Measurements from ENCODE around the gene ALDH7A1. TPM values are rescaled to one million over a fixed set of nuclear protein-coding genes. Genes with fewer than 3 reads are reported as not detected.
"Not testable (repeated sequence)": the region's sequence is repeated elsewhere in the genome, so short reads cannot be mapped to it uniquely, and the experiment has no call there.

ALDH7A1 gene
- total RNA-seq, 8 experiments from 2014 or later = 8.7 to 106 (median 32.0) TPM

DNA sequence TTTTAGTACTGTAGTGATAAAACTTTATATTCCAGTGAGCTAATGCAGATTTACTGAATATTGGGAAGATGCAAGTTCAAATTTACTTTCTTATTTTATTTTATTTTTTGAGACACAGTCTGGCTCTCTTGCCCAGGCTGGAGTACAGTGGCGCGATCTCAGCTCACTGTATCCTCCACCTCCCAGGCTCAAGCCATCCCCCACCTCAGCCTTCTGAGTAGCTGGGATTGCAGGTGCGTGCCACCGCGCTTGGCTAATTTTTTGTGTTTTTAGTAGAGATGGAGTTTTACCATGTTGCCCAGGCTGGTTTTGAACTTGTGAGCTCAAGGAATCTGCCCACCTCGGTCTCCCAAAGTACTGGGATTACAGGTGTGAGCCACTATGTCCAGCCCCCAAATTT lies 15.6 kb upstream of the ALDH7A1 start:
- no peak for ATAC-seq (replicated peaks in 6 of 8)
- 80 to 100% (median 98%) methylated on average over 1 to 6 of the region's 6 CpGs; no CpG with 5 or more reads in 1 of the 10 experiments for WGBS, 10 experiments
- in situ Hi-C loops (cut with MboI; ENCODE audit: low pct_unique_long_range_greater_than_20kb in 2 of 9, low sequenced_read_pairs in 9 of 9, unreplicated experiment in 9 of 9) = no loop called here

GRCh38 chr5:126610160-126610559 lies 15.1 kb upstream of the ALDH7A1 start:
- no peak overlapping the region for H3K4me3 ChIP-seq
- WGBS, 10 experiments = 93 to 100% (median 100%) methylated on average over 1 to 2 of the region's 2 CpGs; no CpG with 5 or more reads in 2 of the 10 experiments
- peaks cover 11 to 14% of the 10 kb centered on the region in 2 donors for H3K4me1 ChIP-seq (replicated peaks in 1 of 2)
- in situ Hi-C loops (cut with MboI; ENCODE audit: low pct_unique_long_range_greater_than_20kb in 2 of 9, low sequenced_read_pairs in 9 of 9, unreplicated experiment in 9 of 9) = no loop called here
- ATAC-seq (replicated peaks in 6 of 8) = no peak
- no peak overlapping the region for H3K27ac ChIP-seq

More for the DNA sequence above, 15.6 kb upstream of the ALDH7A1 start:
- H3K27ac ChIP-seq = no peak overlapping the region
- H3K4me1 ChIP-seq (replicated peaks in 1 of 2) = peaks cover 7 to 9% of the 10 kb centered on the region in 2 donors
- no peak overlapping the region for H3K4me3 ChIP-seq

- WGBS, 10 experiments = 33 to 100% (median 91%) methylated on average over 1 to 5 of the region's 5 CpGs
- in situ Hi-C loops (cut with MboI; ENCODE audit: low pct_unique_long_range_greater_than_20kb in 2 of 9, low sequenced_read_pairs in 9 of 9, unreplicated experiment in 9 of 9) = no loop called here
- no peak for ATAC-seq (replicated peaks in 6 of 8)
- Histone ChIP-seq H3K27ac (no peak overlapping the region), H3K4me1 (replicated peaks in 1 of 2) (peaks cover 23 to 28% of the 10 kb centered on the region in 2 donors), H3K4me3 (no peak overlapping the region)
Measured at GRCh38 chr5:126605525-126605924, 10.5 kb upstream of the ALDH7A1 start.

GRCh38 chr5:126603402-126603991 lies 8.5 kb upstream of the ALDH7A1 start:
- ATAC-seq (replicated peaks in 6 of 8) = no peak
- Histone ChIP-seq H3K27ac (no peak overlapping the region), H3K4me1 (replicated peaks in 1 of 2) (peaks cover 28 to 32% of the 10 kb centered on the region in 2 donors), H3K4me3 (no peak overlapping the region)
- in situ Hi-C loops (cut with MboI; ENCODE audit: low pct_unique_long_range_greater_than_20kb in 2 of 9, low sequenced_read_pairs in 9 of 9, unreplicated experiment in 9 of 9) = no loop called here
- 43 to 97% (median 78%) methylated on average over 3 to 6 of the region's 6 CpGs for WGBS, 10 experiments

DNA sequence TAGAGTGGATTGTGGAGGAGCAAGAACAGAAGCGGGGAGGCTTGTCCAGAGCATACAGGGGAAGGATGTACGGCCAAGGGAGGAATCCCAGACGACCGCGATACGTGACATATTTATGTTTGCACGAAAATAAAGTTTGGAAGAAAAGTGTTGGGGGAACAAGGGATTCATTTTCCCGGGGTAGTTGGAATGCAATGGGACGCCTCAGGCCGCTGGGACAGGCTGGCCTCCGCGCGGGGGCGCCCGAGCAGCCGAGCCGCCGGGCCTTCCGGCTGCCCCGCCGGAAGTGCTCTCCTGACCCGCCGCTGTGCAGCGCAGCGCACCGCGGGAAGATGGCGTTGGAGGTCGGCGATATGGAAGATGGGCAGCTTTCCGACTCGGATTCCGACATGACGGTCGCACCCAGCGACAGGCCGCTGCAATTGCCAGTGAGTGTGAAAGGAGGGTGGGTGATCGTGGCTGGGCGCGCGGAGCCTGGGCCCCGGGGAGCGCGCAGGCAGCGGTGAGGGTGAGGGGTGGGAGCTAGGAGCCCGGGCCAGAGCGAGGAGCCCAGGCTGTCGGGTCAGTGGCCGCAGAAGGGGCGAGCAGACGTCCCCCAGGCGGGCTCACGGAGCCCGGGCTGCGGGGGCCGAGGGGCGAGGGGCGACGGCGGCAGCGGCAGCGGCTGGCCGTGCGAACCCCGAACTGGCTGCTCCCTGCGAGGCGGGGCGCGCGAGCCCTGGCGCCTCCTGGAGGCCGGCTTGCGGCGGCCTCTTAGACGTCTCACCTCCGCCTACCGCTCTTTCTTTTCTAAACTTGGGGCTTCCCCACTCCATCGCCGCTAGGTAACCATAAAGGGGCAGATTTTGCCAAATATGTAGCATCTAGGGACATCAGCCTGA lies 5.9 kb upstream of the ALDH7A1 start, which contains the start of gene PHAX:
PHAX (plus strand) TSS at position 317 of the 881 bp plus-strand sequence; CDS start at position 333, 16 bp downstream.
- peak within 1 kb of the TSS; percentile 63 to 99 (median 97) for H3K4me3 ChIP-seq
- in situ Hi-C loops (cut with MboI; ENCODE audit: low pct_unique_long_range_greater_than_20kb in 2 of 9, low sequenced_read_pairs in 9 of 9, unreplicated experiment in 9 of 9) = no loop called here
- 0 to 14% (median 0%) methylated on average over 1 to 21 of the region's 79 CpGs; no CpG with 5 or more reads in 4 of the 10 experiments for WGBS, 10 experiments
- peak within 1 kb of the TSS; percentile 94 to 97 for H3K27ac ChIP-seq
- H3K4me1 ChIP-seq (replicated peaks in 1 of 2) = peaks cover 20 to 27% of the 10 kb centered on the region in 2 donors
- ATAC-seq (replicated peaks in 6 of 8) = peak; percentile 97 to 99 (median 99)

DNA sequence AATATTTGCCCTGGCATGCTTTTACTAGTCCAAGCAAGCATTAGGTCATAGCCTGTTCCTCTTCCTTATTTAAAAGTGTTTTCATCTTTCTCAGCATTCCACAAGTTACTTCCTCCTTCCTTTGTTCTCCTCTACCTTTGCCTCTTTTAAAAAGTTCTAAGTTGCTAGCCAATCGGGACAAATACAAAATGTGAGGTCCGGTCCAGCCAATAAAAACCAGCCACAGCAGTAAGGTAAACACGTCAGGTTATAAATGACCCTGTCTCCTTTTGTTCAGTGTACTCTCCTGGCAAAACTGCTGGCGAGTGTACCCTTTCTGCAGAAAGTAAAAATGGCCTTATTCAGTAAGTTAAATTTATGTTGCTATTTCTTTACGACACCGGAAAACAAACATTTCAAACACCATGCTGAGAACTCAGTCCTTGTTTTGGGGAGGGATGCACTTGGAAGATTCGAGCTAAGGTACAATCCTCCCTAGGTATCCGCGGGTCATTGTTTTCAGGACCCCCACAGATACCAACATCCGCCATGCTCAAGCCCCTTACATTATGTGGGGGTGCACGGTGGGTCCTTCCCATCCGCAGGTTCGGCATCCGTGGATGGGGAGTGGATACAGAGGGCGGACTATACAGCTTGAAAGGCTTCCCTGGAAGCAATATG lies 5.1 kb upstream of the ALDH7A1 start:
- peaks cover 13 to 20% of the 10 kb centered on the region in 2 donors for H3K4me1 ChIP-seq (replicated peaks in 1 of 2)
- H3K27ac ChIP-seq = peak overlapping the region in 1 of 2 donors; percentile 97
- H3K4me3 ChIP-seq = peak overlapping the region; percentile 63 to 99 (median 97)
- peak in 5 of 8 experiments; percentile 39 to 57 (median 53) for ATAC-seq (replicated peaks in 6 of 8)
- in situ Hi-C loops (cut with MboI; ENCODE audit: low pct_unique_long_range_greater_than_20kb in 2 of 9, low sequenced_read_pairs in 9 of 9, unreplicated experiment in 9 of 9) = not testable (repeated sequence)
- WGBS, 10 experiments = 45 to 91% (median 75%) methylated on average over 4 to 13 of the region's 15 CpGs; no CpG with 5 or more reads in 1 of the 10 experiments

- H3K4me3 ChIP-seq = no peak overlapping the region
- 60 to 100% (median 96%) methylated on average over 1 to 7 of the region's 7 CpGs; no CpG with 5 or more reads in 1 of the 10 experiments for WGBS, 10 experiments
- no peak for ATAC-seq (replicated peaks in 6 of 8)
- in situ Hi-C loops (cut with MboI; ENCODE audit: low pct_unique_long_range_greater_than_20kb in 2 of 9, low sequenced_read_pairs in 9 of 9, unreplicated experiment in 9 of 9) = no loop called here
- peaks cover 10 to 14% of the 10 kb centered on the region in 2 donors for H3K4me1 ChIP-seq (replicated peaks in 1 of 2)
- no peak overlapping the region for H3K27ac ChIP-seq
Measured at GRCh38 chr5:126599499-126599898, 4.5 kb upstream of the ALDH7A1 start.

- in situ Hi-C loops (cut with MboI; ENCODE audit: low pct_unique_long_range_greater_than_20kb in 2 of 9, low sequenced_read_pairs in 9 of 9, unreplicated experiment in 9 of 9) = no loop called here
- ATAC-seq (replicated peaks in 6 of 8) = no peak
- WGBS, 10 experiments = 47 to 96% (median 86%) methylated on average over 1 to 4 of the region's 4 CpGs; no CpG with 5 or more reads in 2 of the 10 experiments
- Histone ChIP-seq H3K27ac (no peak overlapping the region), H3K4me3 (no peak overlapping the region), H3K4me1 (replicated peaks in 1 of 2) (peaks cover 16 to 17% of the 10 kb centered on the region in 2 donors)
Measured at GRCh38 chr5:126597156-126597555, 2.1 kb upstream of the ALDH7A1 start.

- 4 to 100% (median 59%) methylated on average over 4 to 19 of the region's 22 CpGs for WGBS, 10 experiments
- Histone ChIP-seq H3K4me3 (peak overlapping the region; percentile 33 to 53 (median 42)), H3K4me1 (replicated peaks in 1 of 2) (peaks cover 9 to 12% of the 10 kb centered on the region in 2 donors), H3K27ac (peak overlapping the region; percentile 69 to 84)
- ATAC-seq (replicated peaks in 6 of 8) = no peak
- in situ Hi-C loops (cut with MboI; ENCODE audit: low pct_unique_long_range_greater_than_20kb in 2 of 9, low sequenced_read_pairs in 9 of 9, unreplicated experiment in 9 of 9) = no loop called here
Measured at GRCh38 chr5:126595486-126596083, 566 bp upstream of the ALDH7A1 start.

DNA sequence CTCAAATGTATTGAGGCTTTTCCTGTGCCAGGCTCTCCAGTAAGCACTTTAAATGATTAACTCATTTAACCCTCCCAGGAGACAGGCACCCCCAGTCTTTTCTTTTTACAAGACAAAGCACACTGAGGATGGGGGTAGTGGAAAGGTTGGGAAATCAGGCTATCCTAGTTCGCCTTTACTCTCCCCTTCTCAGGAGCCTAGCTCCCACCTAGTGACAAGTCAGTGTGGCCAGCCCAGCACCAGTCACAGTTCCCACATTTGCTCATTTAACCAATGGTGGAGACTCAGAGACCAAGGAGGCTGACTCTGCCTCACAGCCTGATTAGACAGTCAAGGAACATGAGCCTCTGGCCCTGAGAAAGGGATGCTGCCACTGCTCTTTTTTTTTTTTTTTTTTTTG lies 3.5 kb downstream of the ALDH7A1 start:
- no peak for ATAC-seq (replicated peaks in 6 of 8)
- WGBS, 10 experiments = 60 to 100% (median 80%) methylated on average over 1 of the region's 1 CpG; no CpG with 5 or more reads in 7 of the 10 experiments
- Histone ChIP-seq H3K4me1 (replicated peaks in 1 of 2) (peaks cover 5 to 7% of the 10 kb centered on the region in 2 donors), H3K4me3 (no peak overlapping the region), H3K27ac (no peak overlapping the region)
- in situ Hi-C loops (cut with MboI; ENCODE audit: low pct_unique_long_range_greater_than_20kb in 2 of 9, low sequenced_read_pairs in 9 of 9, unreplicated experiment in 9 of 9) = no loop called here

- no peak overlapping the region for H3K4me3 ChIP-seq
- ATAC-seq (replicated peaks in 6 of 8) = no peak
- H3K4me1 ChIP-seq (replicated peaks in 1 of 2) = peaks cover 5 to 7% of the 10 kb centered on the region in 2 donors
- WGBS, 10 experiments = 80 to 100% (median 93%) methylated on average over 1 to 3 of the region's 28 CpGs; no CpG with 5 or more reads in 5 of the 10 experiments
- in situ Hi-C loops (cut with MboI; ENCODE audit: low pct_unique_long_range_greater_than_20kb in 2 of 9, low sequenced_read_pairs in 9 of 9, unreplicated experiment in 9 of 9) = no loop called here
- H3K27ac ChIP-seq = no peak overlapping the region
Measured at GRCh38 chr5:126589536-126590297, 5.3 kb downstream of the ALDH7A1 start.

All from motor neuron (in vitro differentiated cells).